SHP77 treated with DMSO at 0.1 percent for 48 hours (cell line): ENCODE results near the gene COL8A2.

Source experiments
- DNase-seq: peaks from one replicate; lab custom pipeline; 2025; lab: John Stamatoyannopoulos, UW

Gene COL8A2

GRCh38 chr1:36112823-36113222 is 12.2 kb downstream of the COL8A2 start:
- no peak for DNase-seq

DNA sequence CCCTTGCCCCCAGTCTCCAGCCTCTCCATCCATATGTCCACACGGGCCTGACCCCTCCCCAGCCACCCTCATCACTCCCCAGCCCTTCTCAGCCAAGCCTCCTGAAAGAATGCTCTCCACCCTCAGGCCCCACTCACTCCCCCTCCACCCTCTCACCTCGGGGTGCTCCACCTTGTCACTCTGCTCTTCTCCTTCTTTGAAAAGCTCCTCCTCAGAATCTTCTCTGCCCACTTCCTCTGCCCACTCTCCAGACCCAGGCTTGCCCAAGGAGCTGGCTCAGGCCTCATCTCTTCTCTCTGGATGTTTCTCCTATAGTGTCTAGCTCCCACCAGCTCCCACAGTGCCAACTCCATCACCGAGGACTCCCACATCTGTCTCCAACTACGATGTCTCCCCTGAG is 13.9 kb downstream of the COL8A2 start:
- no peak for DNase-seq

GRCh38 chr1:36109041-36109679 is 15.9 kb downstream of the COL8A2 start:
- DNase-seq, result no peak

DNA sequence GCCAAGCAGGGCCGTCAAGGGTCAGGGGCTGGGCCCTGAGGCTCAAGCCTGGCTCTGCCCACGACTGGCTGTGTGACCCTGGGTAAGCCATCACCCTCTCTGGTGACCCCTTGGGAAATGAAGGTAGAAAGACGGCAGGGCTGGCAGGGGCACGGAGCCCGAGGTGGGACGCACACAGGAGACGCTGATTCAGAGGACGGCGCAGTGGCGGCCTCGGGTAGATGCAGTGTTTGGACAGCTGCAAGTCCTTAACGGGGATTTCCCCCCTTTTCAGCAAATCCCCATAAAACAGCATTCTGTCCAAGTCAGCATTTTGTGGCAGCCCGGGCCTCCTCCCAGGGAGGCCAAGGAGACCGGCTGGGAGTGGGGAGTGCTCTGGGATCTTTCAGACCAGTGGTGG is 16.7 kb downstream of the COL8A2 start:
- peak; percentile 46 for DNase-seq

GRCh38 chr1:36107394-36107793 is 17.6 kb downstream of the COL8A2 start:
- no peak for DNase-seq

- DNase-seq, result no peak
Measured at GRCh38 chr1:36106269-36106668, 18.8 kb downstream of the COL8A2 start.

GRCh38 chr1:36101546-36101945 is 23.5 kb downstream of the COL8A2 start:
- no peak for DNase-seq

DNA sequence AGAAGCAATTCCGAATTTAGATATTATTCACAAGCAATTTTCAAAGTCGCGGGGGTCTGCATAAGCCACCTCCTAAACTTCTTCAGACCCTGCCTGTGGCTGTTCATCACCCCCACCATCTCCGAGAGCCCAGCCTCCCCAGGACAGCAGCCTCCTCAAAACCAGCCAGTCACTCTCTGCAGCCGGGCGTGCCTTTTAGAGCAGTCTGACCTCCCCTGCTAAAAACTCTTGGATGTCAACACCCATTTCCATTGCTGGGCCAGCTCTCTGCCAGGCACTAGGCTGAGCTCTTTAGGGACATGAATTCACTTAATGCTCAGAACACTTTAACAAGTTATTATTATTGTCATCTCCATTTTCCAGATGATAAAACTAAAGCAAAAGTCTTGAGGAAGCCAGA is 24.6 kb downstream of the COL8A2 start:
- no peak for DNase-seq

GRCh38 chr1:36099681-36100341 is 25.2 kb downstream of the COL8A2 start:
- DNase-seq, result no peak

- no peak for DNase-seq
Measured at GRCh38 chr1:36098650-36099365, 26.2 kb downstream of the COL8A2 start.

GRCh38 chr1:36097693-36098585 is 27.1 kb downstream of the COL8A2 start:
- DNase-seq, result no peak

GRCh38 chr1:36096500-36097432 is 28.3 kb downstream of the COL8A2 start:
- no peak for DNase-seq

DNA sequence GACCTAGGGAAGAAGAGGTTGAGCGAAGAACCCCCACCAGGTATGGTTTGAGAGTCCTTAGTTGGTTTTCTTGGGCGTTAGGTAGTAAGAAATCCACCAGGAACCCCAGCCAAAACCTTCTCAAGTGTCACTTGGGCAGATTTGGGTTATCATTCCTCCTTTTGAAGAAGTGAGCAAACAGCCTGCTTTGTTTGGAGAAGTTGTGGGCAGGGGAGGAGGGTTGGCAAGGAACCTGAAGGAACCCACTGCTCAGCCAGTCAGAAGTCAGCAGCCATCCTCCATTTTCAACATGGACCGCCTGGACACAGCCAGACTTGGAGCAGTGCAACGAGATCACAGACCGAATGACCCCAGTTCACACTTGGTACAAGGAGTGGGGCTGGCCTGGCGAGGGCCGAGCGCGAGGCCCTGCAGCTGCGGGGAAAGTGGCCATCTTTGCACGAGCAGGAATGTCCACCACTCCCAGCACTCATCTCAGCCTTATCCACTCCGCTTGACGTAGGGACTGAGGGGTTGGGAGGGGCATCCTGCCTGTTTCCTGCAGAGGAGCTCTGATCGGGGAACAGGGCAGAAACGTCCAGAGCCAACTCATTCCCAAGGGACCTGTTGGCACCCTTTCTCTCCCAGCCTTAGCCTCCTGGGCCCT is 29.1 kb downstream of the COL8A2 start:
- no peak for DNase-seq

GRCh38 chr1:36094621-36095061 is 30.4 kb downstream of the COL8A2 start:
- no peak for DNase-seq

GRCh38 chr1:36093929-36094328 is 31.1 kb downstream of the COL8A2 start:
- DNase-seq, result no peak

DNA sequence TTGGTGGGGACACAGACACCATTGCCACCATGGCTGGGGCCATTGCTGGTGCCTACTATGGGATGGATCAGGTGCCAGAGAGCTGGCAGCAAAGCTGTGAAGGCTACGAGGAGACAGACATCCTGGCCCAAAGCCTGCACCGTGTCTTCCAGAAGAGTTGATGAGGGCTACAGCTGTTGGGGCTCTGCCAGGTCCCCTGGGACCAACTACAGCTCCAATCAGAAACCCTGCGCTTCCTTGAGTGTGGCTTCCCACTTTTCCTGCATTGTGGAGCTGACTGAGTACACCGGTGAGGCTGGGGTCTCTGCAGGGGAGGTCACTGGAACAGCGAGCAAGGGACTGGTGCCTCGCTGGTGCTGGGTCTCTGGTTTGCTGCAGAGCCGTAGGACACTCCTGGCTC is 31.8 kb downstream of the COL8A2 start:
- no peak for DNase-seq

DNA sequence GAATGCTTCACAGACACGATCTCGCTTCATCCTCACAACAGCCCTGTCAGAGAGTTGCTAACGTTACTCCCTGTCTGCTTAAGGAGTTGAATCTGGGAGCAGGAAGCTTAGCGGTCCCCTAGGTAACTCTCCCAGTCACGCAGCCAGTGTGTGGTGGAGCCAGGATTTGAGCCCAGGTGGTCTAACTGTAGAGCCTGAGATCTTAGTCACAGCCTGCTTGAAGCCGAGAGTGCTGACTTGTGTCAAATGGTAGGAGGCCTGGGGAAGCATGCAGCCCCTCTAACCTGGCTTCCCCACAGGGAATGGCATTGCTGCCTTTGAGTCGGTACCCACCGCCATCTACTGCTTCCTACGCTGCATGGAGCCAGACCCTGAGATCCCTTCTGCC is 32.2 kb downstream of the COL8A2 start:
- no peak for DNase-seq

DNA sequence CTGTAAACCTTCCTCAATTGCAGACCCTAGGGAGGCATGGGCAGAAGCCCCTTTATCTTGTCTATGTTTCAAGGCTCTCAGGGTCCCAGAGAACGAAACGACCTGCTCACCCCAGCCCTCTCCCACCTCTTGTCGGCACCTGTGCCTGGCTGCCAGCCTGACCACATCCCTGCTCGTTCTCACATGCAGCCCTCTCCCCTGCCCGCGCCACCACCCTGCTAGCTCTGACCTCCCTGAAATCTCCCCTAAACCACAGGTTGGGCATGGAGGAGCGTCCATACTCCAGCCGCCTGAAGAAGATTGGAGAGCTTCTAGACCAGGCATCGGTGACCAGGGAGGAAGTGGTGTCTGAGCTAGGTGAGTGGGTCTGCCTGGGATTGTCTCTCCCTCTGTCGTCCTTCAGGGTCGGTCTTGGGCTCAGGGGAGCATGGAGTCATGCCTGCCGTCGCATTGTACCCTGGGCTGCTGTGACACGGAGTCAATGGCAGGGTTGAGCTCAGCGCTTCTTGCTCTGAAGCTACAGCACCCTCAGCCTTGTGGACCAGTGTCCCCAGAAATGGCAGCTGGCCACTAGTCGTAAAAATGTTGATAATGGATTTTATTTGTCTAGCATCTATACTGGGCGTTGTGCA is 32.7 kb downstream of the COL8A2 start:
- DNase-seq, result no peak

- DNase-seq, result no peak
Measured at GRCh38 chr1:36091698-36092097, 33.3 kb downstream of the COL8A2 start.

DNA sequence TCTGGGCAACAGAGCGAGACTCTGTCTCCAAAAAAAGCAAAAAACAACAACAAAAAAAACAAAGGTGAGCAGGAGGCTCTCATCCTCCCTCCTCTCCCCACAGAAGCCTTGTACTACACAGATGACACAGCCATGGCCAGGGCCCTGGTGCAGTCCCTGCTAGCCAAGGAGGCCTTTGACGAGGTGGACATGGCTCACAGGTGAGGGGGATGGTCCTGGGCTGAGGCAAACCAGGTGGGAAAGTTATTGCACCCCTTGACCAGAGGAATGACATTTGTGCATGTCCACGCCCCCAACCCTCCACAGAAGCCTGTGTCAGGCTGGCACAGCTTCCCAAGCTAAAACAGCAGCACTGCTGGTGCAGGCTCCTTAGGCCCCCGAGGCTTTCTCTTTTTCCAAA is 33.9 kb downstream of the COL8A2 start:
- DNase-seq, result no peak
